Vagina (tissue), 2 donors: ENCODE measurements around the gene RPP14.

Experiments
- POLR2A ChIP-seq, 2 donors: fragments of 450-650 bp; IDR thresholded peaks; one replicate each; pipeline ENCODE4 v1.6.1; 2017; ENCODE audit warnings: antibody characterized with exemption in 2 of 2, mild to moderate bottlenecking in 2 of 2, moderate library complexity in 2 of 2
- POLR2AphosphoS5 ChIP-seq, 2 donors: sonication (generic); formaldehyde crosslinking; IDR thresholded peaks; one replicate each; pipeline ENCODE4 v1.9.0; 2017; ENCODE audit warnings: antibody characterized with exemption in 2 of 2, mild to moderate bottlenecking in 2 of 2, low read depth in 1 of 2; ENCODE audit not compliant: insufficient read depth in 1 of 2
- TF ChIP-seq, protein P1 (sequence below), 3 experiments: fragments of 450-650 bp in 2 of 3; fragments of 200-600 bp in 1 of 3; sonication (generic) in 1 of 3; IDR thresholded peaks; one replicate each; pipeline ENCODE4 v1.5.1; 2017 to 2019; ENCODE audit warnings: antibody characterized with exemption in 3 of 3, mild to moderate bottlenecking in 2 of 3, moderate library complexity in 2 of 3

DNA sequence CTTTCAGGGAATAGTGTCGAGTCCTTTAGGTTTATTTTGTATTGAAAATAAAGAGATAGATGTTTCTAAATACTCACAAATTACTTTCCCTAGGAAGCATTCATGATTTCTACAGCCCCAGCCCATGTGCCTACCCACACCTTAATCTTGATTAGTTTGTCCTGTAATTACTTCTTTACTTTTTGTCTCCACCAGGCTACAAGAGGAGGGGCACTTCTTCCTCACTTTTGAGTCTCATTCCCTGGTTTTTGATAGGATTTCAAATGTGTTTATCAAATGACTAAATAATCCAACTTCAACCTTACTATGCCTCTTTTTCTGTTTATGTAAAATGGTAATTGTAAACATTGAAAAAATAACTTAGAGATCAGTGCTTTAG is 28.4 kb downstream of the RPP14 start:
- TF ChIP-seq, protein P1, sequence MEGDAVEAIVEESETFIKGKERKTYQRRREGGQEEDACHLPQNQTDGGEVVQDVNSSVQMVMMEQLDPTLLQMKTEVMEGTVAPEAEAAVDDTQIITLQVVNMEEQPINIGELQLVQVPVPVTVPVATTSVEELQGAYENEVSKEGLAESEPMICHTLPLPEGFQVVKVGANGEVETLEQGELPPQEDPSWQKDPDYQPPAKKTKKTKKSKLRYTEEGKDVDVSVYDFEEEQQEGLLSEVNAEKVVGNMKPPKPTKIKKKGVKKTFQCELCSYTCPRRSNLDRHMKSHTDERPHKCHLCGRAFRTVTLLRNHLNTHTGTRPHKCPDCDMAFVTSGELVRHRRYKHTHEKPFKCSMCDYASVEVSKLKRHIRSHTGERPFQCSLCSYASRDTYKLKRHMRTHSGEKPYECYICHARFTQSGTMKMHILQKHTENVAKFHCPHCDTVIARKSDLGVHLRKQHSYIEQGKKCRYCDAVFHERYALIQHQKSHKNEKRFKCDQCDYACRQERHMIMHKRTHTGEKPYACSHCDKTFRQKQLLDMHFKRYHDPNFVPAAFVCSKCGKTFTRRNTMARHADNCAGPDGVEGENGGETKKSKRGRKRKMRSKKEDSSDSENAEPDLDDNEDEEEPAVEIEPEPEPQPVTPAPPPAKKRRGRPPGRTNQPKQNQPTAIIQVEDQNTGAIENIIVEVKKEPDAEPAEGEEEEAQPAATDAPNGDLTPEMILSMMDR (IDR thresholded peaks at IDR 0.05), result no peak
- TF ChIP-seq POLR2AphosphoS5 (IDR thresholded peaks at IDR 0.05; ENCODE audit: insufficient read depth in 1 of 2, low read depth in 1 of 2) (no peak), POLR2A (IDR thresholded peaks at IDR 0.05) (no peak)
